ENCODE data around the gene ALDH1L1.

DNA sequence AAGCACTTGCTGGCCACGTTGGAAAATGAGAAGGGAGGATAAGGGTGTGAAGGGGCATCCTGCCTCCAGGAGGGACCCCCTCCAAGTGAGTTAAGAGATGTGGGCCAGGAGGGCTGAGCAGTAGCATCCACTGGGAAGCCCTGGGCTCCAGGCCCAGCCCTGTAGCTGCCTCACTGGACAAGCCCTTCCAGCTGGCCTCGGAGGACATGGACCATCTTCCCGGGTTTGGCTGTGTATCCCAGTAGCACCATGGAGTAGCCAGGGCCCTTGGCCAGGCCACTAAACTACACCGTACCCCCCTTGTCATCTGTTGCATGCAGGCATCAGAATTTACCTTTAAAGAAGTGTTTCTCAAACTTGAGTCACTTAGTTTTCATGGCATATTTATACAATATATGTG, 29.4 kb upstream of the ALDH1L1 start:
- TF ChIP-seq POLR2A (conservative IDR thresholded peaks at IDR 0.05), result no peak
- TF ChIP-seq, protein P1, sequence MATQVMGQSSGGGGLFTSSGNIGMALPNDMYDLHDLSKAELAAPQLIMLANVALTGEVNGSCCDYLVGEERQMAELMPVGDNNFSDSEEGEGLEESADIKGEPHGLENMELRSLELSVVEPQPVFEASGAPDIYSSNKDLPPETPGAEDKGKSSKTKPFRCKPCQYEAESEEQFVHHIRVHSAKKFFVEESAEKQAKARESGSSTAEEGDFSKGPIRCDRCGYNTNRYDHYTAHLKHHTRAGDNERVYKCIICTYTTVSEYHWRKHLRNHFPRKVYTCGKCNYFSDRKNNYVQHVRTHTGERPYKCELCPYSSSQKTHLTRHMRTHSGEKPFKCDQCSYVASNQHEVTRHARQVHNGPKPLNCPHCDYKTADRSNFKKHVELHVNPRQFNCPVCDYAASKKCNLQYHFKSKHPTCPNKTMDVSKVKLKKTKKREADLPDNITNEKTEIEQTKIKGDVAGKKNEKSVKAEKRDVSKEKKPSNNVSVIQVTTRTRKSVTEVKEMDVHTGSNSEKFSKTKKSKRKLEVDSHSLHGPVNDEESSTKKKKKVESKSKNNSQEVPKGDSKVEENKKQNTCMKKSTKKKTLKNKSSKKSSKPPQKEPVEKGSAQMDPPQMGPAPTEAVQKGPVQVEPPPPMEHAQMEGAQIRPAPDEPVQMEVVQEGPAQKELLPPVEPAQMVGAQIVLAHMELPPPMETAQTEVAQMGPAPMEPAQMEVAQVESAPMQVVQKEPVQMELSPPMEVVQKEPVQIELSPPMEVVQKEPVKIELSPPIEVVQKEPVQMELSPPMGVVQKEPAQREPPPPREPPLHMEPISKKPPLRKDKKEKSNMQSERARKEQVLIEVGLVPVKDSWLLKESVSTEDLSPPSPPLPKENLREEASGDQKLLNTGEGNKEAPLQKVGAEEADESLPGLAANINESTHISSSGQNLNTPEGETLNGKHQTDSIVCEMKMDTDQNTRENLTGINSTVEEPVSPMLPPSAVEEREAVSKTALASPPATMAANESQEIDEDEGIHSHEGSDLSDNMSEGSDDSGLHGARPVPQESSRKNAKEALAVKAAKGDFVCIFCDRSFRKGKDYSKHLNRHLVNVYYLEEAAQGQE (IDR thresholded peaks at IDR 0.05; ENCODE audit: borderline replicate concordance), result no peak
- TF ChIP-seq, protein P1 (CRISPR knock-in tag; IDR thresholded peaks at IDR 0.05; ENCODE audit: low read depth), result no peak
- TF ChIP-seq JUN (IDR thresholded peaks at IDR 0.05; ENCODE audit: borderline replicate concordance, low read depth, low read length), result no peak
- TF ChIP-seq JUN (CRISPR knock-in tag; IDR thresholded peaks at IDR 0.05; ENCODE audit: borderline replicate concordance), result no peak
- TF ChIP-seq CTCF (IDR thresholded peaks at IDR 0.05 in 2 of 3, conservative IDR thresholded peaks at IDR 0.05 in 1 of 3; ENCODE audit: insufficient read depth in 2 of 3, low read depth in 1 of 3, low read length in 3 of 3), result no peak
- no peak for TF ChIP-seq ZC3H11A (IDR thresholded peaks at IDR 0.05; ENCODE audit: low read depth, low read length)
- TF ChIP-seq CREB1 (IDR thresholded peaks at IDR 0.05), result no peak
- no peak for TF ChIP-seq CREB1 (CRISPR knock-in tag; IDR thresholded peaks at IDR 0.05)
- no peak for TF ChIP-seq TAF7 (tag; IDR thresholded peaks at IDR 0.05)
- TF ChIP-seq PYGO2 (tag; IDR thresholded peaks at IDR 0.05), result no peak
- no peak for TF ChIP-seq SRSF3 (IDR thresholded peaks at IDR 0.05; ENCODE audit: insufficient read depth, low read length)
- TF ChIP-seq SRF (CRISPR knock-in tag; IDR thresholded peaks at IDR 0.05), result no peak
- TF ChIP-seq SNAPC5 (CRISPR knock-in tag; IDR thresholded peaks at IDR 0.05), result no peak
